PC-9 (cell line): ENCODE data around the gene SLC6A18.

ENCODE experiments used
- EZH2 ChIP-seq: fragments of 200-600 bp; sonication (generic); IDR thresholded peaks from 2 replicates; pipeline ENCODE4 v1.8.0; 2017; ENCODE audit warnings: antibody characterized with exemption, low read depth
- TF ChIP-seq, protein P1 (sequence below): fragments of 200-600 bp; sonication (generic); conservative IDR thresholded peaks from 2 replicates; pipeline ENCODE4 v1.6.1; 2017; ENCODE audit warnings: mixed run types, antibody characterized with exemption, mild to moderate bottlenecking, moderate library complexity

DNA sequence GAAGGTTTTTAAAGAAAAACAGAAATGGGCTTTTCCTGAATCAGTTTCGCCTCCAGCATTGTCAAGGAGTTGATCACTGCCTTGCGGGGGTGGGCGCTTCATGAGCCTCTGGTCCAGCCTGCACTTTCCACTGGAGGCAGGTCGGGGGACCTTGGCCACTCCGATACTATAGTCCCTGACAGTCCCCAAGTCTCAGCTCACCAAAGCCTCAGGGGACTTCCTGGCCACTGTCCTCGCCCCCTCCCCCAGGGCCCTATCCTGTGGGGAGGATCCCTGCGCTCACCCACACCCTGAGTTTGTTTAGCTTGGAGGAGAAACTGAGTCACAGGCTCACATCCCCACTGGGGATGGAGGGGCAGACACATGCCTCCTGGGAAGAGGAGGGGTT, 22.4 kb upstream of the SLC6A18 start:
- TF ChIP-seq, protein P1, sequence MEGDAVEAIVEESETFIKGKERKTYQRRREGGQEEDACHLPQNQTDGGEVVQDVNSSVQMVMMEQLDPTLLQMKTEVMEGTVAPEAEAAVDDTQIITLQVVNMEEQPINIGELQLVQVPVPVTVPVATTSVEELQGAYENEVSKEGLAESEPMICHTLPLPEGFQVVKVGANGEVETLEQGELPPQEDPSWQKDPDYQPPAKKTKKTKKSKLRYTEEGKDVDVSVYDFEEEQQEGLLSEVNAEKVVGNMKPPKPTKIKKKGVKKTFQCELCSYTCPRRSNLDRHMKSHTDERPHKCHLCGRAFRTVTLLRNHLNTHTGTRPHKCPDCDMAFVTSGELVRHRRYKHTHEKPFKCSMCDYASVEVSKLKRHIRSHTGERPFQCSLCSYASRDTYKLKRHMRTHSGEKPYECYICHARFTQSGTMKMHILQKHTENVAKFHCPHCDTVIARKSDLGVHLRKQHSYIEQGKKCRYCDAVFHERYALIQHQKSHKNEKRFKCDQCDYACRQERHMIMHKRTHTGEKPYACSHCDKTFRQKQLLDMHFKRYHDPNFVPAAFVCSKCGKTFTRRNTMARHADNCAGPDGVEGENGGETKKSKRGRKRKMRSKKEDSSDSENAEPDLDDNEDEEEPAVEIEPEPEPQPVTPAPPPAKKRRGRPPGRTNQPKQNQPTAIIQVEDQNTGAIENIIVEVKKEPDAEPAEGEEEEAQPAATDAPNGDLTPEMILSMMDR: no peak
- TF ChIP-seq EZH2: no peak
